GM21723 (cell line): ENCODE results near the gene ALMS1.
"Not testable (repeated sequence)": the region's sequence is repeated elsewhere in the genome, so short reads cannot be mapped to it uniquely, and the experiment has no call there.

Experiments
- ATAC-seq: cut with Tn5 transposase; IDR thresholded peaks from one replicate; pipeline ENCODE4 v1.9.1; 2021; ENCODE audit warnings: mild to moderate bottlenecking, moderate library complexity; ENCODE audit not compliant: unreplicated experiment

Gene ALMS1

GRCh38 chr2:73489053-73489452 lies 103.4 kb downstream of the ALMS1 start:
- peak; percentile 57 for ATAC-seq

GRCh38 chr2:73494031-73494430 lies 108.4 kb downstream of the ALMS1 start:
- ATAC-seq, result no peak

GRCh38 chr2:73503992-73504570 lies 118.4 kb downstream of the ALMS1 start:
- ATAC-seq, result no peak

GRCh38 chr2:73504850-73505249 lies 119.2 kb downstream of the ALMS1 start:
- not testable (repeated sequence) for ATAC-seq

- not testable (repeated sequence) for ATAC-seq
Measured at GRCh38 chr2:73510470-73510869, 124.8 kb downstream of the ALMS1 start.

- no peak for ATAC-seq
Measured at GRCh38 chr2:73516033-73516432, 130.4 kb downstream of the ALMS1 start.

GRCh38 chr2:73528688-73529087 lies 143.1 kb downstream of the ALMS1 start:
- ATAC-seq, result no peak

- ATAC-seq, result not testable (repeated sequence)
Measured at GRCh38 chr2:73530773-73531172, 145.1 kb downstream of the ALMS1 start.

GRCh38 chr2:73532381-73532780 lies 146.7 kb downstream of the ALMS1 start:
- no peak for ATAC-seq

- ATAC-seq, result no peak
Measured at GRCh38 chr2:73536133-73536840, 150.7 kb downstream of the ALMS1 start.

- not testable (repeated sequence) for ATAC-seq
Measured at GRCh38 chr2:73560875-73561274, 175.2 kb downstream of the ALMS1 start.

- no peak for ATAC-seq
Measured at GRCh38 chr2:73561422-73561821, 175.8 kb downstream of the ALMS1 start.

GRCh38 chr2:73564986-73565385 lies 179.3 kb downstream of the ALMS1 start:
- ATAC-seq, result no peak

- ATAC-seq, result no peak
Measured at GRCh38 chr2:73566288-73566878, 180.7 kb downstream of the ALMS1 start.

GRCh38 chr2:73575261-73575660 lies 189.6 kb downstream of the ALMS1 start:
- ATAC-seq, result no peak

- no peak for ATAC-seq
Measured at GRCh38 chr2:73582364-73582763, 196.7 kb downstream of the ALMS1 start.

- no peak for ATAC-seq
Measured at GRCh38 chr2:73588177-73588576, 202.5 kb downstream of the ALMS1 start.

- ATAC-seq, result no peak
Measured at GRCh38 chr2:73593680-73594079, 208.0 kb downstream of the ALMS1 start.

GRCh38 chr2:73594251-73594650 lies 208.6 kb downstream of the ALMS1 start:
- no peak for ATAC-seq

GRCh38 chr2:73601780-73602179 lies 216.1 kb downstream of the ALMS1 start:
- no peak for ATAC-seq

GRCh38 chr2:73603099-73603588 lies 217.5 kb downstream of the ALMS1 start:
- ATAC-seq, result peak; percentile 66

- ATAC-seq, result not testable (repeated sequence)
Measured at GRCh38 chr2:73604589-73604988, 219.0 kb downstream of the ALMS1 start.
